Muscle of leg (tissue), 11 donors: ENCODE results near the gene C1R. TPM values are rescaled to one million over a fixed set of nuclear protein-coding genes. Genes with fewer than 3 reads are reported as not detected.
"Not testable (repeated sequence)": the region's sequence is repeated elsewhere in the genome, so short reads cannot be mapped to it uniquely, and the experiment has no call there.

Experiments used
- DNase-seq: peaks from one replicate; pipeline ENCODE4 v3.0.0; 2013
- H3K27ac ChIP-seq: one replicate; pipeline ENCODE4 v1.5.1; 2013; ENCODE audit warnings: mild to moderate bottlenecking, low read length, control low read depth
- H3K27me3 ChIP-seq: one replicate; pipeline ENCODE4 v1.6.1; 2013; ENCODE audit warnings: low read length; ENCODE audit not compliant: control insufficient read depth, insufficient read depth
- H3K36me3 ChIP-seq: one replicate; pipeline ENCODE4 v1.6.1; 2013; ENCODE audit warnings: low read length; ENCODE audit not compliant: control insufficient read depth, insufficient read depth
- H3K4me1 ChIP-seq: one replicate; pipeline ENCODE4 v1.6.1; 2013; ENCODE audit warnings: low read length; ENCODE audit not compliant: control insufficient read depth, insufficient read depth
- H3K4me3 ChIP-seq: one replicate; pipeline ENCODE4 v1.5.1; 2013; ENCODE audit warnings: low read length, control low read depth
- H3K9me3 ChIP-seq: replicated peaks from 2 replicates; pipeline ENCODE4 v1.6.1; 2013; ENCODE audit warnings: low read depth, low read length; ENCODE audit not compliant: control insufficient read depth
- WGBS: methylation state at CpG from one replicate; pipeline ENCODE4 v1.1.5; 2013; ENCODE audit warnings: missing lambda C conversion rate; ENCODE audit not compliant: insufficient coverage; 5-methylcytosine and 5-hydroxymethylcytosine counted together
- polyA plus RNA-seq, 8 donors: library from polyadenylated mRNA; unstranded; fragments of 120-200 nt; gene quantifications; one replicate each; pipeline versions ENCODE4 v1.2.1 to v1.2.3, GENCODE V29; 2013; ENCODE audit warnings: inconsistent platforms in 1 of 8, low replicate concordance in 1 of 8; ENCODE audit not compliant: insufficient read length in 8 of 8, insufficient read depth in 1 of 8
- total RNA-seq: library from RNA; stranded (reverse); fragments of 120-200 nt; gene quantifications from one replicate; pipeline ENCODE4 v1.2.4, GENCODE V29; 2013

C1R gene
- total and polyA plus RNA-seq, 9 donors: 75.0 to 105 (median 95.6) TPM

- no peaks in the 10 kb centered on the region for H3K27me3 ChIP-seq
- no peaks in the 10 kb centered on the region for H3K9me3 ChIP-seq
- H3K4me1 ChIP-seq: peaks cover 20% of the 10 kb centered on the region
- H3K27ac ChIP-seq: peak overlapping the region; percentile 7
- H3K36me3 ChIP-seq: peaks cover 5% of the 10 kb centered on the region
- 93% methylated on average over 5 of the region's 7 CpGs for WGBS
- peak overlapping the region; percentile 40 for H3K4me3 ChIP-seq
- DNase-seq: no peak
These were observed 30.6 kb downstream of the C1R start for GRCh38 chr12:7061596-7061995.

DNA sequence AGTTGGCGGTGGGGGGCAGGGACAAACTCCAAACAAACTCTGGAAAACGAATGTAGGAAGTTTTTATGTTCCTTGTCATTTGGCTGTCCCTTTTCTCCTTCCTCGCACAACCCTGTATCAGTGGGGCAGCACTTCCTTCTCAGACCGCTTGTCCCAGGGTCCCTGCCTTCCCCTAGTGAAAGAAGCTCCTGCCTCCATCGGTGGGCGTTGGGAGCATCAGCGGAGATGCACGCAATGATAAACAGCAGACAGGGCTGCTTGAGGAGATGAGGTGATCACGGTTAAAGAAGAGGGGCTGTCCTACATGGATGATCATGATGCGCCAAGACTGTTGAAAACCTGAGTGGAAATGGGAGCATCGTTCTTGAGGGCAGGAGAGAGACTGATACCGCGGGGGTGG lies 31.1 kb downstream of the C1R start:
- H3K27ac ChIP-seq: peak overlapping the region; percentile 90
- no peaks in the 10 kb centered on the region for H3K27me3 ChIP-seq
- H3K36me3 ChIP-seq: peaks cover 4% of the 10 kb centered on the region
- peak overlapping the region; percentile 40 for H3K4me3 ChIP-seq
- H3K9me3 ChIP-seq: no peaks in the 10 kb centered on the region
- peak; percentile 26 for DNase-seq
- peaks cover 20% of the 10 kb centered on the region for H3K4me1 ChIP-seq
- WGBS: 75% methylated on average over 10 of the region's 13 CpGs

DNA sequence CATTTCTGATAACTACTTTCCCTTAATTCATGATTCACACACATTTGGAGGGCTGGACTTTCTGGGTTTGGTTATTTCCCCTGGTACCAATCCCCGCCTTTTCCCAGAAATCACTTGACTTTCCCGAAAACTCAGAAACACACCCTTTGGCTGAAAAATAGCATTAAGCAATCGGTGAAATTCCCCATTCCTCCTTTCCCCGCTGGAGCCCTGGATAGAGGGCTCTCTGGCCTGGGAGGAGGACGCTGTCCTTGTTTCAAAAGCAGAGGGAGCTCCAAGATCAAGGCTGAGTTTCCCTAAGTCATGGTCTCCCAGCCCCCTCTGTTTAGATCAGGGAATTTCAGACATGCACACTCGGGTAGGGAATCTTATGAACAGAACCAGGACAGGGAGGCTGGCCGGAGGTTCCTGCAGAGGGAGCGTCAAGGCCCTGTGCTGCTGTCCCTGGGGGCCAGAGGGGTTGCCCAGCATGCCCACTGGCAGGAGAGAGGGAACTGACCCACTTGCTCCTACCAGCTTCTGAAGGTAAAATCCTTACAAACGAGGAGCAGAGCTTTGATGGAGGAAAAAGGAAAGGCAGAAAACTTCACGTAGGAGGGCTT lies 31.8 kb downstream of the C1R start, which contains the start of gene C1S:
C1S (plus strand) TSS at position 366 of the 602 bp plus-strand sequence. CDS start 1,195 bp downstream, outside the sequence.
- Histone ChIP-seq H3K4me3 (peak within 1 kb of the TSS; percentile 40), H3K4me1 (peaks cover 20% of the 10 kb centered on the region), H3K27me3 (no peaks in the 10 kb centered on the region), H3K36me3 (peaks cover 2% of the 10 kb centered on the region), H3K27ac (peak within 1 kb of the TSS; percentile 90), H3K9me3 (no peaks in the 10 kb centered on the region)
- peak; percentile 98 for DNase-seq
- no CpG with 5 or more reads among the region's 10 CpGs for WGBS

- no peaks in the 10 kb centered on the region for H3K27me3 ChIP-seq
- H3K36me3 ChIP-seq: no peaks in the 10 kb centered on the region
- DNase-seq: no peak
- H3K4me3 ChIP-seq: no peak overlapping the region
- WGBS: 90% methylated on average over 2 of the region's 4 CpGs
- H3K9me3 ChIP-seq: no peaks in the 10 kb centered on the region
- H3K4me1 ChIP-seq: peaks cover 20% of the 10 kb centered on the region
- H3K27ac ChIP-seq: peak overlapping the region; percentile 90
These were observed 32.5 kb downstream of the C1R start for GRCh38 chr12:7059780-7060179.

- no peak overlapping the region for H3K4me3 ChIP-seq
- no peak for DNase-seq
- peaks cover 20% of the 10 kb centered on the region for H3K4me1 ChIP-seq
- 85% methylated on average over 5 of the region's 9 CpGs for WGBS
- H3K27me3 ChIP-seq: no peaks in the 10 kb centered on the region
- no peaks in the 10 kb centered on the region for H3K36me3 ChIP-seq
- H3K27ac ChIP-seq: no peak overlapping the region
- no peaks in the 10 kb centered on the region for H3K9me3 ChIP-seq
These were observed 33.3 kb downstream of the C1R start for GRCh38 chr12:7058850-7059395.

DNA sequence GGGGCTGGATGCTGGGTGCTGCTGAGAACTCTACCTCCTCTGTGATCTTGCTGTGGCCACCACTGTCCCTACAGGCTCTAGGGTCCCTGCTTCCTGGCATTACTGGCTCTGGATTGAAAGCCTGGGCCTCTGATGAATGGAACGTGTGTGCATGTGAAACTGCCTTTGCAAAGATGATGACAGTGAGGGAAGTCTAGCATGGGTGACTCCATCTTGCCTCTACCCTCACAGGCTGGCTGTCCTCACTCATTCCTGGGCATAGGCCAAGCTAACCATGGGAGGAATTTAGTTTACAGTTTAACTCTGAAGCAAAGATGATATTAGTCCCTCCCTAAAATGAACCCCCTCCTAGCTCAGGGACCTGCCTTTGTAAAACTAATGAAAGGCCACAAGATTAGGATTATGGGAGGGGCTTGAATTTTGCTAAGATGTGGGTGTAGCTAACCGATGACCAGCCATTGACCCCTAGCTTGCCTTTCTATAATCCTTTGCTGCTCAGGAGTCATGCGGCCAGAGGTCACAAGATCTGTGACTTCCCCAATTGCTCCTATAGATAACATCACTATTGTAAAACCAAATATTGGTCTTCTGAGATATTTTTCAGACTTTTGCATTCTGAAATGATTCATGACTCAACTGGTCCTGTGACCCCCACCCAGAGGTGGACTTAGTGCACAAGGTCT lies 33.9 kb downstream of the C1R start:
- H3K27me3 ChIP-seq: no peaks in the 10 kb centered on the region
- H3K36me3 ChIP-seq: no peaks in the 10 kb centered on the region
- H3K4me3 ChIP-seq: no peak overlapping the region
- H3K27ac ChIP-seq: no peak overlapping the region
- H3K4me1 ChIP-seq: peaks cover 20% of the 10 kb centered on the region
- peak; percentile 45 for DNase-seq
- WGBS: no CpG with 5 or more reads among the region's 3 CpGs
- H3K9me3 ChIP-seq: no peaks in the 10 kb centered on the region

GRCh38 chr12:7055736-7056135 lies 36.5 kb downstream of the C1R start:
- not testable (repeated sequence) for H3K27ac ChIP-seq, H3K27me3 ChIP-seq, DNase-seq, H3K36me3 ChIP-seq, H3K9me3 ChIP-seq, H3K4me3 ChIP-seq, H3K4me1 ChIP-seq
- no CpG with 5 or more reads among the region's 2 CpGs for WGBS

DNA sequence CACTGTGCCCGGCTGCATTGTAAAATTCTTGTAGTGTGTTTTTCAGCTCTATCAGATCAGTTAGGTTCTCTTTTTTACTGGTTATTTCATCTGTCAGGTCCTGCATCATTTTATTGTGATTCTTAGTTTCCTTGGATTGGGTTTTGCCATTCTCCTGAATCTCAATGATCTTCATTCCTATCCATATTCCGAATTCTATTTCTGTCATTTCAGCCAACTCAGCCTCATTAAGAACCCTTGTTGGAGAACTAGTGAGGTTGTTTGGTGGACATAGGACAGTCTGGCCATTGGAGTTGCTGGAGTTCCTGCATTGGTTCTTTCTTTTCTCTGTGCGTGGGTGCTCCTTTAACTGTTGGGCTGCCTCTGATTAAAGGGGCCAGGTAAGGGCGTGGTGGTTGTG lies 37.3 kb downstream of the C1R start:
- DNase-seq: no peak
- Histone ChIP-seq H3K27me3 (no peaks in the 10 kb centered on the region), H3K4me1 (no peaks in the 10 kb centered on the region), H3K4me3 (no peak overlapping the region), H3K9me3 (no peaks in the 10 kb centered on the region), H3K36me3 (no peaks in the 10 kb centered on the region), H3K27ac (no peak overlapping the region)
- no CpG with 5 or more reads among the region's 4 CpGs for WGBS

DNA sequence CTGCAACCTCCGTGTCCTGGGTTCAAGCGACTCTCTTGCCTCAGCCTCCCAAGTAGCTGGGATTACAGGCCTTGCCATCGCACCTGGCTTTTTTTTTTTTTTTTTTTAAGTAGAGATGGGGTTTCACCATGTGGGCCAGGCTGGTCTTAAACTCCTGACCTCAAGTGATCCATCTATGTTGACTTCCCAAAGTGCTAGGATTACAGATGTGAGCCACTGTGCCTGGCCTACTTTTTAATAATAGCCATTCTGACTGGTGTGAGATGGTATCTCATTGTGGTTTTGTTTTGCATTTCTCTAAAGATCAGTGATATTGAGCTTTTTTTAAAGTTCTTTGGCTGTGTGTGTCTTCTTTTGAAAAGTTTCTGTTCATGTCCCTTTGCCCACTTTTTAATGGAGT lies 42.3 kb downstream of the C1R start:
- H3K27ac ChIP-seq, H3K4me3 ChIP-seq, H3K36me3 ChIP-seq, DNase-seq, H3K27me3 ChIP-seq, H3K9me3 ChIP-seq, H3K4me1 ChIP-seq: not testable (repeated sequence)
- WGBS: no CpG with 5 or more reads among the region's 3 CpGs

DNA sequence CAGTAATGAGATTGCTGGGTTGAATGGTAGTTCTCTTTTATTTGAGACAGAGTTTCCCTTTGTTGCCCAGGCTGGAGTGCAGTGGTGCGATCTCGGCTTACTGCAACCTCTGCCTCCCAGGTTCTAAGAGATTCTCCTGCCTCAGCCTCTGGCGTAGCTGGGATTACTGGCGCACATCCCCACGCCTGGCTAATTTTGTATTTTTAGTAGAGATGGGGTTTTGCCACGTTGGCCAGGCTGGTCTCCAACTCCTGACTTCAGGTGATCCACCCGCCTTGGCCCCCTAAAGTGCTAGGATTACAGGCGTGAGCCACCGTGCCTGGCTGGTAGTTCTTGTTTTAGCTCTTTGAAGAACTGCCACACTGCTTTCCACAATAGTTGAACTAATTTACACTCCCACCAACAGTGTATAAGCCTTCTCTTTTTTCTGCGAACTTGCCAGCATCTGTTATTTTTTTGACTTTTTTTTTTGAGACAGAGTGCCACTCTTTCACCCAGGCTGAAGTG lies 42.7 kb downstream of the C1R start:
- DNase-seq, H3K4me1 ChIP-seq, H3K27me3 ChIP-seq, H3K36me3 ChIP-seq, H3K4me3 ChIP-seq, H3K27ac ChIP-seq, H3K9me3 ChIP-seq: not testable (repeated sequence)
- 65% methylated on average over 5 of the region's 10 CpGs for WGBS
